Liver (tissue), 9 donors: ENCODE data around the gene ERC2. TPM values are rescaled to one million over a fixed set of nuclear protein-coding genes. Genes with fewer than 3 reads are reported as not detected.

Source experiments
- DNase-seq: peaks from one replicate; pipeline ENCODE4 v3.0.0-alpha.2; 2017; ENCODE audit warnings: low spot score
- H3K27ac ChIP-seq, 2 donors: one replicate each; pipeline ENCODE4 v1.7.0; 2013; ENCODE audit warnings: inconsistent platforms in 2 of 2, low read length in 2 of 2, control low read depth in 1 of 2, low read depth in 1 of 2, mild to moderate bottlenecking in 1 of 2
- H3K27me3 ChIP-seq, 4 donors: one replicate each; pipeline versions ENCODE4 v1.6.1 to v1.7.0; 2013; ENCODE audit warnings: low read length in 3 of 4, inconsistent platforms in 1 of 4, mild to moderate bottlenecking in 1 of 4, moderate library complexity in 1 of 4; ENCODE audit not compliant: control insufficient read depth in 4 of 4, insufficient read depth in 4 of 4
- H3K36me3 ChIP-seq, 4 donors: one replicate each; pipeline versions ENCODE4 v1.6.1 to v1.7.0; 2013; ENCODE audit warnings: low read length in 3 of 4, mild to moderate bottlenecking in 3 of 4, low read depth in 1 of 4, moderate library complexity in 1 of 4; ENCODE audit not compliant: control insufficient read depth in 4 of 4, insufficient read depth in 3 of 4
- H3K4me1 ChIP-seq, 4 donors: one replicate each; pipeline versions ENCODE4 v1.6.1 to v1.7.0; 2013; ENCODE audit warnings: low read length in 3 of 4, mild to moderate bottlenecking in 3 of 4, moderate library complexity in 1 of 4; ENCODE audit not compliant: control insufficient read depth in 4 of 4, insufficient read depth in 4 of 4
- H3K4me3 ChIP-seq, 3 donors: one replicate each; pipeline versions ENCODE4 v1.6.1 to v1.7.0; 2013; ENCODE audit warnings: low read length in 3 of 3, control low read depth in 1 of 3, low read depth in 1 of 3, mild to moderate bottlenecking in 1 of 3
- H3K9ac ChIP-seq, 2 donors: one replicate each; pipeline ENCODE4 v1.7.0; 2013; ENCODE audit warnings: low read length in 2 of 2, mild to moderate bottlenecking in 2 of 2, moderate library complexity in 2 of 2, control low read depth in 1 of 2, low read depth in 1 of 2
- H3K9me3 ChIP-seq, 4 donors: one replicate each; pipeline versions ENCODE4 v1.6.1 to v1.7.0; 2013; ENCODE audit warnings: low read length in 3 of 4; ENCODE audit not compliant: control insufficient read depth in 4 of 4
- EGR1 ChIP-seq, 2 donors: IDR thresholded peaks; 2 replicates each; pipeline ENCODE4 v1.6.1; 2016 to 2018; ENCODE audit warnings: antibody characterized with exemption in 2 of 2, low read depth in 2 of 2
- FOXA1 ChIP-seq: IDR thresholded peaks from 2 replicates; pipeline ENCODE4 v1.6.1; 2016; ENCODE audit warnings: antibody characterized with exemption
- FOXA2 ChIP-seq: IDR thresholded peaks from 2 replicates; pipeline ENCODE4 v1.6.1; 2016; ENCODE audit warnings: antibody characterized with exemption
- GABPA ChIP-seq, 2 donors: IDR thresholded peaks in 1 of 2; conservative IDR thresholded peaks in 1 of 2; 2 replicates each; pipeline ENCODE4 v1.6.1; 2016; ENCODE audit warnings: antibody characterized with exemption in 2 of 2, mild to moderate bottlenecking in 1 of 2, moderate library complexity in 1 of 2
- HNF4A ChIP-seq, 2 donors: conservative IDR thresholded peaks; 2 replicates each; pipeline ENCODE4 v1.6.1; 2016; ENCODE audit warnings: antibody characterized with exemption in 2 of 2, mild to moderate bottlenecking in 2 of 2
- HNF4G ChIP-seq: IDR thresholded peaks from 2 replicates; pipeline ENCODE4 v1.6.1; 2016; ENCODE audit warnings: antibody characterized with exemption
- JUND ChIP-seq, 2 donors: IDR thresholded peaks; 2 replicates each; pipeline ENCODE4 v1.6.1; 2016; ENCODE audit warnings: antibody characterized with exemption in 2 of 2
- NR2F2 ChIP-seq: IDR thresholded peaks from 2 replicates; pipeline ENCODE4 v1.6.1; 2016; ENCODE audit warnings: antibody characterized with exemption
- RAD21 ChIP-seq, 2 donors: IDR thresholded peaks; 2 replicates each; pipeline ENCODE4 v1.6.1; 2016; ENCODE audit warnings: antibody characterized with exemption in 2 of 2, mild to moderate bottlenecking in 2 of 2
- RXRA ChIP-seq, 2 donors: IDR thresholded peaks; 2 replicates each; pipeline ENCODE4 v1.6.1; 2017 to 2018; ENCODE audit warnings: antibody characterized with exemption in 2 of 2, mild to moderate bottlenecking in 1 of 2
- TAF1 ChIP-seq: conservative IDR thresholded peaks from 2 replicates; pipeline ENCODE4 v1.6.1; 2016; ENCODE audit warnings: antibody characterized with exemption, mild to moderate bottlenecking
- YY1 ChIP-seq: IDR thresholded peaks from 2 replicates; pipeline ENCODE4 v1.6.1; 2016; ENCODE audit warnings: antibody characterized with exemption, mild to moderate bottlenecking
- WGBS: extraction: QIAGEN DNeasy Blood & Tissue Kit; methylation state at CpG from one replicate; pipeline ENCODE4 v1.1.7; 2013; 5-methylcytosine and 5-hydroxymethylcytosine counted together
- polyA plus RNA-seq, 2 donors: library from polyadenylated mRNA; stranded (reverse) in 1 of 2; unstranded in 1 of 2; fragments of 200-250 nt in 1 of 2; fragments of >200 nt in 1 of 2; fragmentation: Nextera tagmentation in 1 of 2; extraction: Ambion mirVana in 1 of 2; gene quantifications; one replicate each; pipeline versions ENCODE4 v1.2.1 to v1.2.3, GENCODE V29; 2013 to 2015
- total RNA-seq, 2 donors: library from RNA; depleted of rRNA; stranded (reverse); fragments of >200 nt; gene quantifications; one replicate each; pipeline ENCODE4 v1.2.3, GENCODE V29; 2014
- TF ChIP-seq, protein P1 (sequence below): fragments of 150-350 bp; IDR thresholded peaks from 2 replicates; pipeline ENCODE4 v1.5.1; 2017; ENCODE audit warnings: improper control_type of control experiment, low read depth, low read length; ENCODE audit not compliant: missing input control
- TF ChIP-seq, protein P2 (sequence below): IDR thresholded peaks from 2 replicates; pipeline ENCODE4 v1.6.1; 2016; ENCODE audit warnings: antibody characterized with exemption, mild to moderate bottlenecking
- TF ChIP-seq, protein P3 (sequence below): IDR thresholded peaks from 2 replicates; pipeline ENCODE4 v1.6.1; 2016; ENCODE audit warnings: antibody characterized with exemption
- TF ChIP-seq, protein P4 (sequence below): IDR thresholded peaks from 2 replicates; pipeline ENCODE4 v1.6.1; 2016; ENCODE audit warnings: antibody characterized with exemption
- TF ChIP-seq, protein P5 (sequence below): IDR thresholded peaks from 2 replicates; pipeline ENCODE4 v1.6.1; 2016; ENCODE audit warnings: antibody characterized with exemption
- donor health status: healthy.
- donor health status: healthy.
- donor health status: healthy.
- donor health status: healthy.
- donor health status: healthy.

The ERC2 gene
- total and polyA plus RNA-seq, 4 donors, result 0.14 to 0.25 TPM; not detected in 2

DNA sequence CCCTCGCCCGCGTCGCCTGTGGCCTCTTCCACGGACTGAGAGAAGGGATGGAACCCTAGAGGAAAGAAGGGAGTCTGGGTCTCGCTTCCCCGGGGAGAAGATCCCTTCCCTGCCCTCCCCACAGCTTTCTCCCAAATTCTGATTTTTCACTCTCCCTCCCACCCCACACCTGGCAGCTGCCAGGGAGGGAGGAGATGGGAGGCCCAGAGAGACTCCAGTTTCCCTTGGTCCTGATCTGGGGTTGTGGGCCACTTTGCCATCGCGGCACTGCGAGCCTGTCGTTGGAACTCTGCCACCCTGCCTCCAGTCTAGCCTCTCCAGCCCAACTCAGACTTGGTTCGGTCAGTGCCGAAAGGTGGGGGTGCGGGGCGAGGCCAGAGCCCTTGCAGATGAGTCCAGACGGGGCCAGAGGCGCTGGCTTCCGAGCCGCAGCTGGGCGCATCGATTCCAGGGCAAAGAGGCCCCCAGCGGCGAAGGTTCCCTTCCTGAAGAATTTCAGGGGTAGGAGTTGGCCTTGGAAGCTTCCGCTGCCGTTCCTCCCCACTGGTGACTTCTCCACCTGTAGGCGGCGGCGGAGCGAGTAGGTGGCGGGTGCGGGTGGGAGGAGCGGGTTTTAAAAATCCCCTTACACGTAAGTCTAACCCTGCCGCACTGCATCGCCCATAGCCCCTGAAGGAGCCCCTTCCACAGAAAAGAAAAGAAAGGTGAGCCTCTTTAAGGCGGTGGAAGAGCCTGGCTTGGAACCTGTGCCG is 986.3 kb downstream of the ERC2 start:
- 58% methylated on average over 37 of the region's 37 CpGs for WGBS
- Histone ChIP-seq H3K36me3 (peaks cover 0 to 5% (median 2%) of the 10 kb centered on the region in 4 donors), H3K4me3 (no peak overlapping the region), H3K4me1 (peaks cover 0 to 26% (median 12%) of the 10 kb centered on the region in 4 donors), H3K27me3 (no peaks in the 10 kb centered on the region), H3K9ac (no peak overlapping the region), H3K27ac (no peak overlapping the region), H3K9me3 (no peaks in the 10 kb centered on the region)
- TF ChIP-seq FOXA2 (no peak), NR2F2 (no peak), RXRA (IDR thresholded peaks at IDR 0.05) (no peak), RAD21 (IDR thresholded peaks at IDR 0.05) (no peak), GABPA (IDR thresholded peaks at IDR 0.05 in 1 of 2, conservative IDR thresholded peaks at IDR 0.05 in 1 of 2) (no peak), JUND (IDR thresholded peaks at IDR 0.05) (no peak), HNF4A (conservative IDR thresholded peaks at IDR 0.05) (no peak), FOXA1 (no peak), HNF4G (no peak), TAF1 (no peak), YY1 (no peak), EGR1 (IDR thresholded peaks at IDR 0.05; ENCODE audit: low read depth in 2 of 2) (no peak)
- TF ChIP-seq, protein P1, sequence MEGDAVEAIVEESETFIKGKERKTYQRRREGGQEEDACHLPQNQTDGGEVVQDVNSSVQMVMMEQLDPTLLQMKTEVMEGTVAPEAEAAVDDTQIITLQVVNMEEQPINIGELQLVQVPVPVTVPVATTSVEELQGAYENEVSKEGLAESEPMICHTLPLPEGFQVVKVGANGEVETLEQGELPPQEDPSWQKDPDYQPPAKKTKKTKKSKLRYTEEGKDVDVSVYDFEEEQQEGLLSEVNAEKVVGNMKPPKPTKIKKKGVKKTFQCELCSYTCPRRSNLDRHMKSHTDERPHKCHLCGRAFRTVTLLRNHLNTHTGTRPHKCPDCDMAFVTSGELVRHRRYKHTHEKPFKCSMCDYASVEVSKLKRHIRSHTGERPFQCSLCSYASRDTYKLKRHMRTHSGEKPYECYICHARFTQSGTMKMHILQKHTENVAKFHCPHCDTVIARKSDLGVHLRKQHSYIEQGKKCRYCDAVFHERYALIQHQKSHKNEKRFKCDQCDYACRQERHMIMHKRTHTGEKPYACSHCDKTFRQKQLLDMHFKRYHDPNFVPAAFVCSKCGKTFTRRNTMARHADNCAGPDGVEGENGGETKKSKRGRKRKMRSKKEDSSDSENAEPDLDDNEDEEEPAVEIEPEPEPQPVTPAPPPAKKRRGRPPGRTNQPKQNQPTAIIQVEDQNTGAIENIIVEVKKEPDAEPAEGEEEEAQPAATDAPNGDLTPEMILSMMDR, result no peak
- TF ChIP-seq, protein P2, sequence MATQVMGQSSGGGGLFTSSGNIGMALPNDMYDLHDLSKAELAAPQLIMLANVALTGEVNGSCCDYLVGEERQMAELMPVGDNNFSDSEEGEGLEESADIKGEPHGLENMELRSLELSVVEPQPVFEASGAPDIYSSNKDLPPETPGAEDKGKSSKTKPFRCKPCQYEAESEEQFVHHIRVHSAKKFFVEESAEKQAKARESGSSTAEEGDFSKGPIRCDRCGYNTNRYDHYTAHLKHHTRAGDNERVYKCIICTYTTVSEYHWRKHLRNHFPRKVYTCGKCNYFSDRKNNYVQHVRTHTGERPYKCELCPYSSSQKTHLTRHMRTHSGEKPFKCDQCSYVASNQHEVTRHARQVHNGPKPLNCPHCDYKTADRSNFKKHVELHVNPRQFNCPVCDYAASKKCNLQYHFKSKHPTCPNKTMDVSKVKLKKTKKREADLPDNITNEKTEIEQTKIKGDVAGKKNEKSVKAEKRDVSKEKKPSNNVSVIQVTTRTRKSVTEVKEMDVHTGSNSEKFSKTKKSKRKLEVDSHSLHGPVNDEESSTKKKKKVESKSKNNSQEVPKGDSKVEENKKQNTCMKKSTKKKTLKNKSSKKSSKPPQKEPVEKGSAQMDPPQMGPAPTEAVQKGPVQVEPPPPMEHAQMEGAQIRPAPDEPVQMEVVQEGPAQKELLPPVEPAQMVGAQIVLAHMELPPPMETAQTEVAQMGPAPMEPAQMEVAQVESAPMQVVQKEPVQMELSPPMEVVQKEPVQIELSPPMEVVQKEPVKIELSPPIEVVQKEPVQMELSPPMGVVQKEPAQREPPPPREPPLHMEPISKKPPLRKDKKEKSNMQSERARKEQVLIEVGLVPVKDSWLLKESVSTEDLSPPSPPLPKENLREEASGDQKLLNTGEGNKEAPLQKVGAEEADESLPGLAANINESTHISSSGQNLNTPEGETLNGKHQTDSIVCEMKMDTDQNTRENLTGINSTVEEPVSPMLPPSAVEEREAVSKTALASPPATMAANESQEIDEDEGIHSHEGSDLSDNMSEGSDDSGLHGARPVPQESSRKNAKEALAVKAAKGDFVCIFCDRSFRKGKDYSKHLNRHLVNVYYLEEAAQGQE, result no peak
- TF ChIP-seq, protein P3, sequence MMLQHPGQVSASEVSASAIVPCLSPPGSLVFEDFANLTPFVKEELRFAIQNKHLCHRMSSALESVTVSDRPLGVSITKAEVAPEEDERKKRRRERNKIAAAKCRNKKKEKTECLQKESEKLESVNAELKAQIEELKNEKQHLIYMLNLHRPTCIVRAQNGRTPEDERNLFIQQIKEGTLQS, result no peak
- TF ChIP-seq, protein P4, sequence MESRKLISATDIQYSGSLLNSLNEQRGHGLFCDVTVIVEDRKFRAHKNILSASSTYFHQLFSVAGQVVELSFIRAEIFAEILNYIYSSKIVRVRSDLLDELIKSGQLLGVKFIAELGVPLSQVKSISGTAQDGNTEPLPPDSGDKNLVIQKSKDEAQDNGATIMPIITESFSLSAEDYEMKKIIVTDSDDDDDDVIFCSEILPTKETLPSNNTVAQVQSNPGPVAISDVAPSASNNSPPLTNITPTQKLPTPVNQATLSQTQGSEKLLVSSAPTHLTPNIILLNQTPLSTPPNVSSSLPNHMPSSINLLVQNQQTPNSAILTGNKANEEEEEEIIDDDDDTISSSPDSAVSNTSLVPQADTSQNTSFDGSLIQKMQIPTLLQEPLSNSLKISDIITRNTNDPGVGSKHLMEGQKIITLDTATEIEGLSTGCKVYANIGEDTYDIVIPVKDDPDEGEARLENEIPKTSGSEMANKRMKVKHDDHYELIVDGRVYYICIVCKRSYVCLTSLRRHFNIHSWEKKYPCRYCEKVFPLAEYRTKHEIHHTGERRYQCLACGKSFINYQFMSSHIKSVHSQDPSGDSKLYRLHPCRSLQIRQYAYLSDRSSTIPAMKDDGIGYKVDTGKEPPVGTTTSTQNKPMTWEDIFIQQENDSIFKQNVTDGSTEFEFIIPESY, result no peak
- TF ChIP-seq, protein P5, sequence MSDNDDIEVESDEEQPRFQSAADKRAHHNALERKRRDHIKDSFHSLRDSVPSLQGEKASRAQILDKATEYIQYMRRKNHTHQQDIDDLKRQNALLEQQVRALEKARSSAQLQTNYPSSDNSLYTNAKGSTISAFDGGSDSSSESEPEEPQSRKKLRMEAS, result no peak
- no peak for DNase-seq
